Measurements from ENCODE around the gene CDK6.
"Not testable (repeated sequence)": the region's sequence is repeated elsewhere in the genome, so short reads cannot be mapped to it uniquely, and the experiment has no call there.

CDK6 gene

DNA sequence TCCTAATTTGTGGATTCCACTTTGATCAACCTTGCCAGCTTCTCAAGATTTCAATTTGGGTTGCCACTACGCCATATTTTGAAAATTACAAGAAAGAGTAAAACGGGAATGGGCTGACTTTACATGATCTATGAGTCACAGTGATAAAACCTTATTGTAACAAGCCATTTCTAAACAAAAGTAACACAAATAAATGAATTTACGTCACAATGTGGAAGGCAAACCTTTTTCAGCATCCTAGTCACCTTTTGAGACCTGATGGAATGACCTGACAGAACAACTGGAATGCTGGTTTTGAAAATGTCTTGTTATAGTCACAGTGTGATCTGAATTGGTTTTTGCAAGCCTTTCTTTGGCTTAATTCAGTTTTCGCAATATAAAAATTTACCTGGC lies 85.9 kb downstream of the CDK6 start:
- intact Hi-C loops (cut with DNase I): no loop called here
- no peak for DNase-seq

DNA sequence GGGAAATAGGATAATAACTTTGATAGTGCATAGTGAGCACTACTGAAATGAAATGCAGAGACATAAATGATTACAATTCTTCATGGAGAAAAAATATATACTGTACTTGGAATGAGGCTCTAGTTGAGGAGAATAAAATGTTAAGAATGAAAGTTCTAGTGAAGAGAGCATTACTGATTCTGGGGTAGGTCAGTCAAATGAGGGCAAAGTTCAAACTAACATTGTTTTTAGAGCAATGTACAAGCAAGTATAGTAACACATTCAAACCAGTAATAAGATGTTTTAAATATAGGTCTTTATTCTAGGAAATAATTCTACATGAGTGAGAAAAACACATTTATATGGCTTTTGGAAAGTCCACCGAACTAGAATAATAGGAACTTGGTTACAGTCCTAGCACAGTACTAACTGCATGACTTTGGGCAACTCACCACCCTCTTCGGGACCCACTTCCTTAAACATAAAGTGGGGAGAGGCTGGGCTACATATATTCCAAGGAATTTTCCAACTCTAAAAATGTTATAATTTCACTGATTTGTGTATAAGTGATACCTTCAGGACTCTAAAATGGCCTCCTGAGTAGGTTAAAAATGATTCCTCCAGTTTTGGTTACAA lies 86.4 kb downstream of the CDK6 start:
- DNase-seq: no peak
- intact Hi-C loops (cut with DNase I): no loop called here

GRCh38 chr7:92749327-92749755 lies 87.0 kb downstream of the CDK6 start:
- no peak for DNase-seq
- intact Hi-C loops (cut with DNase I): no loop called here

DNA sequence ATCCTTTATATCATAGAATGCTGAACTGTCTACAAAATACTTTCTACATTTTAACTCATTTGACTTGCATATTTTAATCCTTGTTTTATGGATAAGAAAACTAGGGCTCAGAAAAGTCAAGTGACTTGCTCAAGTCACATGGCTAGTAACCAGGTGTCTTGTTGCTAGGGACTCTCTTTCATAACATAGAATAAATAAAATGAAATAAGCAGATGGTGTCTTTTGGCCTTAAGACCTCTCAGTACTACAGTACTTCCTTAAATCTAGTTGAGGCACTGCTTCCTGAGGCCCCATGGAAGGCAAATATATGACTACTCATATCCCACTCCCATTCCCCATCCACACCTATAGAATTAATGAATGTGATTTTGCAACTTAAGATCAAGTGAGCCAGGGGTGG lies 87.9 kb downstream of the CDK6 start:
- no peak for DNase-seq
- intact Hi-C loops (cut with DNase I): no loop called here

DNA sequence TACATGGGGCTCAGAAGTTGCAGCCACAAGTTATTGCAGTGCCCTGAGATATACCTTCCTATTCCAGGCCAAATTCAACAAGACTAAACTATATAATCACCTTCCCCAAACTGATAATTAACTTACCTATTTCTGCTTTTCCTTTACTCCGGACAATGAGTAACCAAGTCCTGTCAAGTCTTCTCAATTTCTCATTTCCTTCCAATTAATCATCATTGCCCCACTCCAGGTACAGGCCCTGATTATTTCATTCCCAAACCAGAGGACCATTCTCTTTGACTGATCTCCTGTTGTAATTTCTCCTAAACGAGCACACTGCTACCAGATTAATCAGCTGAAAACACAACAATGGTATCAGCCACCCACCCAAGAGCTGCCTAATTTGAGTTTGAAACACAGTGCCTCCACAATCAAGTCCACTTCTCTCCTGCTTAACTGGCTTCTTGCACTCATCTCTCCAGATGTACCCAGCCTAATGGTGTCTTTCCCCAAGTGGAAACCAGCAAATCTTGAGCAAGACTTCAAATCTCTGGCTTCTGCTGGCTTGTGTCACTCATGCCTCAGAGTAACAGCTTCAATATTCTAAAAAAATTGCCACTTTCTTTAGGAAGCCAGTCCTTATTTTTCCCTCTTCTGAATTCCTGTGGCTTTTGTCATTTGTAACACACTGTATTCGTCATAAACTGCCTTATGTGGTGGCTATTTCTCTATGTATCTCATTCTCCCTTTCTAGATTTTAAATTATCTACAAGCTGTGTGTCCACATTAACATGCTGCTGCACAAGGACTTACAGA lies 89.1 kb downstream of the CDK6 start:
- intact Hi-C loops (cut with DNase I): no loop called here
- DNase-seq: no peak

DNA sequence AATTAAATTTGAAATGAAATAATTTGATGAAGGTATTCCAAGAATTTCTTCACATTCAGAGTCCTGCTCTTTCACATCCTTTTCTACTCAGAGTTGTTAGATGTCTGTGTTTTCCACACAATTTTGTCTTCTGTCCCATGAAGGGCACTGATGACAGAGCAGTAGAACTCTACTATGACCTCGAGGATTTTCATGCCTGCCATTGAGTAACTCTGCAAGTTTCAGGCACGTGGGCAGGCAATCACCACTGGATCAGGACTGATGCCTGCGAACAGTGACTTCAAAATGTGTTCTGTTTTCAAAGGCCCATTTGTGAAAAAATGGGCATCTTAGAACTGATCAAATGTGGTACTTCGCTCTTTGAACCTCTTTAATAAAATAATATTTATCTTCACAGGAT lies 91.1 kb downstream of the CDK6 start:
- no peak for DNase-seq
- intact Hi-C loops (cut with DNase I): no loop called here

GRCh38 chr7:92744180-92744579 lies 92.2 kb downstream of the CDK6 start:
- intact Hi-C loops (cut with DNase I); DNase-seq: not testable (repeated sequence)

GRCh38 chr7:92742186-92742585 lies 94.2 kb downstream of the CDK6 start:
- intact Hi-C loops (cut with DNase I): no loop called here
- DNase-seq: no peak

- intact Hi-C loops (cut with DNase I): no loop called here
- no peak for DNase-seq
Observed at GRCh38 chr7:92740700-92741126, 95.7 kb downstream of the CDK6 start.

DNA sequence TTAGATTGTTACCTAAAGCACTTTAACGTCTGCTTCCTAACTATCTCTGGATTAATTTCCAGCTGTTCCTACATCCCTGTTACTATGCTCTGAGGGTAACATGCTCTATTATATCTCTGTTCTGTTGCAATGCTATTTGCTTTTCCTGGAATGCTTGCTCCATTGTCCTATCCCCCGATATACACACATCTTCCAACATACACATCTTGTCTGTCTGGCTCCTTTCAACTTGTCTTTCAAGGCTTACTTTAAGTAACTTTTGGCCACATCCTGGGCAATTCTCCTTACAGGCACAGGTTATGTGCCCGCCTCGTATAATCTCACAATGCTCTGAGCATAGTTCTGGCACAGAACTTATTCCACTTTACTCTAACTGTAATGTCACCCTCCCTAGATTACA lies 96.2 kb downstream of the CDK6 start:
- DNase-seq: no peak
- intact Hi-C loops (cut with DNase I): no loop called here

GRCh38 chr7:92739091-92739490 lies 97.3 kb downstream of the CDK6 start:
- DNase-seq: no peak
- intact Hi-C loops (cut with DNase I): no loop called here

DNA sequence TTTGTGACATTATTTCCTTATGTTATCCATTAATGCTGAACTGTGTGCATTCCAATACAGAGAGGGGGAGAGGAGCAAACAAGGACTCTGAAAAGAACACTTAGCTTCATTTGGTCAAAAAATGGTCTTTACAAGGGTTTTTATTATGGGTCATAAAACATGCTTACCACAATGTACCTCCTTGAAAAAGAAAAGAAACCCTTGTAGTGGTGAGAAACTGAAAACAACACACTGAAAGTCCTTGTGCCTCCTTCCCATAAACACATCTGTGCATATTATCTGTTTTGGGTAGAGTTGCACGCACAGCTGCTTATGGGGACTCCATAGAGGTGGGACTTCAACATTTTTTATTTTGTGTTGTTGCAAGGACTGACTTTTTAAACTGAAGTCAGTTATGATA lies 98.7 kb downstream of the CDK6 start:
- DNase-seq: no peak
- intact Hi-C loops (cut with DNase I): no loop called here

GRCh38 chr7:92736870-92737269 lies 99.5 kb downstream of the CDK6 start:
- intact Hi-C loops (cut with DNase I): no loop called here
- no peak for DNase-seq

- intact Hi-C loops (cut with DNase I): no loop called here
- DNase-seq: no peak
Observed at GRCh38 chr7:92735707-92736106, 100.7 kb downstream of the CDK6 start.

DNA sequence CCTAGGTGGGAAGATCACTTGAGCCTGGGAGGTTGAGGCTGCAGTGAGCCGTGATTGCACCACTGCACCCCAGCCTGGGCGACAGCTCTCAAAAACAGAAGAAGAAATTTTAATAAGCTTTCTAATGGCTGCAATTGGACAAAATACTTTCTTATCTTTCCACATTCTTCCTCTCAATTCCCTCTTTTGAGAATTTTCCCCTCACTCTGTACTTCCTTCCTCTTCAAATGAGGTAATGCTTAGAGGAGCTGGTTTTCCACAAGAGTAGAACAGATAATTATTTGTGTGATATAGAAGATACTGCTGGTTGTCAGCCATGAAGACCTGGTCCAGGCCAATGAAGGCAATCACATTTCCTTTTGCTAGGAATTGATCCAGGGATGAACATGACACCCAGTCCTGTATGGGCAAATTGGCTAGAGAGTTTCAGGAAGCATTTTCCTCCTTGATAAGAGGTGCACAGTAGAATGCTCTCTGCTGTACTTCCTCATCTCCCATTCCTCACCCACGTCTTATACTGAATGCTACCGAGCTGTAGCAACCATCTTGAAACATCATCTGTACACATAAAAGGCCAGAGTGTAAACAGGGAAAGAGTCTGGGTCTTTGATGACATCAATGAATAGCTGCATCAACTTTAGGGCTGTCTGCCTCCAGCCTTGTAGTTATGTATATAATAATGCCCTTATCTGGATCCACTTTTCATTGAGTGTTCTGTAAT lies 103.9 kb downstream of the CDK6 start:
- intact Hi-C loops (cut with DNase I): no loop called here
- DNase-seq: no peak

DNA sequence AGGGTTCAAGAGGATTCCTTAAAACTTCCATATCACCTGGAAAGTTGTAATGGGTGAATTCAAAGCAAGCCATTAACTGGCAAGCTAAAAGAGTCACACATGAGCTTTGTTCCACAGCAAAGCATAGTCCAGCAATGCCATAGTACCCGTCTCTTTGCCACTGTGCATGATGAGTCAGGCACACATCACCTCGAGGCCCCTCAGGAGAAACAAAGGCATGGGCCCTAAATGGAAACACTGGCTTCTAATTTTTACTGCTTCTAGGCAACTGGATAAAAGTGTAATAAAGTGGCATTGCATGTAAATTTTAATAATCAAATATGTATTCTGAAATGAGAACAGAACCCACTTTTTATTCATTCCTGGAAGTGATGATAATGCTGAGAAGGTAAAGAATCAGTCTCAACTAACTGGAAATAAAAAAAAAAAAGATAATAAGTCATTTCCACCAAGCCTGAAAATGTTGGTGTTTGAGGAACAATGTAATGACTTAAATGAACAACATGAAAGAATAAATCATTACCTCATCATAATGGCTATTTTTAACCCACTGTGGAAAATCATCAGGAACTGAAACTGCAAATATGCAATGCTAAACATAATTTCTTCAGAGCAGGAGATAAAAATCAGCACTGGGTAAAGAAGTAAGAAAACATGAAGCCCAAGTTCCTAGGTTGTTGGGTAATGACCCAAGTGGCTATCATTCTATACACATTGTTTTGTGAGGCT lies 104.9 kb downstream of the CDK6 start:
- intact Hi-C loops (cut with DNase I): no loop called here
- no peak for DNase-seq

- intact Hi-C loops (cut with DNase I): no loop called here
Observed at GRCh38 chr7:92730808-92731207, 105.6 kb downstream of the CDK6 start.

DNA sequence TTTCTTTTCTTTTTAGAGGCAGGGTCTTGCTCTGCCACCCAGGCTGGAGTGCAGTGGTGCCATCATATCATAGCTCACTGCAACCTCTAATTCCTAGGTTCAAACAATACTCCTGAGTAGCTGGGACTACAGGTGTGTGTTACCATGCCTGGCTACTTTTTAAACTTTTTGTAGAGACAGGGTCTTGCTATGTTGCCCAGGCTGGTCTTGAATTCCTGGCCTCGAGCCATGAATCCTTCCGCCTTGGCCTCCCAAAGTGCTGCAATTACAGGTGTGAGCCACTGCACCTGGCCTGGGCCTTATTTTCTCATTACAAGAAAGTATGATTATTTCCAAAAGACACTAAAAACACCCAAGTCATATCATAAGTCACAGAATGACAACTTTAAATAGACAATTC lies 106.6 kb downstream of the CDK6 start:
- no peak for DNase-seq

More at GRCh38 chr7:92730808-92731207, 105.6 kb downstream of the CDK6 start:
- DNase-seq: no peak

GRCh38 chr7:92729172-92729571 lies 107.2 kb downstream of the CDK6 start:
- no peak for DNase-seq
- intact Hi-C loops (cut with DNase I): no loop called here

More for the DNA sequence above, 106.6 kb downstream of the CDK6 start:
- intact Hi-C loops (cut with DNase I): no loop called here

GRCh38 chr7:92727755-92728154 lies 108.6 kb downstream of the CDK6 start:
- no peak for DNase-seq
- intact Hi-C loops (cut with DNase I): no loop called here

Measured in head of caudate nucleus (tissue), 42 donors.